HG03159 (cell line): ENCODE measurements around the gene FKBP6.
"Not testable (repeated sequence)": the region's sequence is repeated elsewhere in the genome, so short reads cannot be mapped to it uniquely, and the experiment has no call there.

Source experiments
- ATAC-seq: cut with Tn5 transposase; IDR thresholded peaks from one replicate; pipeline ENCODE4 v1.9.1; 2021; ENCODE audit warnings: mild to moderate bottlenecking, moderate library complexity; ENCODE audit not compliant: unreplicated experiment

FKBP6 gene

DNA sequence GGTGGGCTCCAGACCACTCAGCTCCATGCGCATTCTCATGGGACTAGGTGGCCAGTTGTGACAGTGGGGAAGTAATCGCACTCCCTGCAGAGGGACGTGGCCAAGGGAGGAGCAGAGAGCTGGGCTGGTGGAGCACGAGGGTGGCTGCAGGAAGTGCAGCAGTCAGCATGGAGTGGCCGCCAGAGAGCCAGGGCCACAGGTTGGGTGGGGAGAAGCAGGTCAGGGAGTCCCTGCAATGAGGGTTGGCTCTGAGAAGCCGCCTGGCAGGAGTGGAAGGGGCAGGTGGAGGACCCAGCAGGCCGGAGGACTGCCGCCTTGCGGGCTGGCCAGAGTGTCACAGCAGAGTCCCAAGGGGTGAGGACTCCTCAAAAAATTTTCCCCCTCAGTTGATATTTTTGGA is 26.2 kb downstream of the FKBP6 start:
- no peak for ATAC-seq

DNA sequence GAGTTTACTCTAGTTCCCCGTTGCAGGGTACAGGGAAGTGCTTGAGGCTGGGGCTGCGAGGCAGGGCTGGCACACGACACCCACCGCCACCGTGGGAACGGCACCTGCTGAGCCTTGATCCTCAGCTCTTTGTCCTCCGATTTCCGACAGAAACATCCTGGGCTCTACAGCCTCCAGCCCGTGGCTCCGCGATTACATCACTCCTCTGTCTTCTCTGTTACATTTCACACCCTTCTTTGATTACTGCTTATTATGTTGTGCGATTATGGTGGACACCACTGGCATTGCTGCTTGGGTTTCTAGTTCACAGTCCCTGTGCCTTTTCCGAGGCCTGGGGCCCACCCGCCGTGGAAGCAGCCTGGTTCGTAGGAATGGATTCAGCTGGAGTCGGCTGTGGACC is 26.9 kb downstream of the FKBP6 start:
- ATAC-seq, result no peak

DNA sequence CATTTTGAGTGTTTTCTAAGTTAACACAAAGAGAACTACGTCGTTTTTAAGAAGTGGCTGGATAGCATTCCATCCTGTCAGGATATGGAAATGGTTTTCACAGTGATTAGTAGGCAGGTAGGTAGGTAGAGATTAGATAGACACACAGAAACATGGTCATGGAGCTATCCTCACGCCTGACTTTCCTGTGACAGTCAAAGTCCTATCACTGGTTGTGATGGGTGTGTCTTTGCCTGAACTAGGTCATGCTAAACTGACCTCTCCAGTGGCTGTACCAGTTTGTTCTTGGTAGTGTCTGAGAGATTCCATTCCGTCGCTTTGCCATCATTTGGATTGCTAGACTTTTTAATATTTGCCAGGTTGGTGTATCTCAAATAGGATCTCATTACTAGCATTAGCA is 28.2 kb downstream of the FKBP6 start:
- no peak for ATAC-seq

DNA sequence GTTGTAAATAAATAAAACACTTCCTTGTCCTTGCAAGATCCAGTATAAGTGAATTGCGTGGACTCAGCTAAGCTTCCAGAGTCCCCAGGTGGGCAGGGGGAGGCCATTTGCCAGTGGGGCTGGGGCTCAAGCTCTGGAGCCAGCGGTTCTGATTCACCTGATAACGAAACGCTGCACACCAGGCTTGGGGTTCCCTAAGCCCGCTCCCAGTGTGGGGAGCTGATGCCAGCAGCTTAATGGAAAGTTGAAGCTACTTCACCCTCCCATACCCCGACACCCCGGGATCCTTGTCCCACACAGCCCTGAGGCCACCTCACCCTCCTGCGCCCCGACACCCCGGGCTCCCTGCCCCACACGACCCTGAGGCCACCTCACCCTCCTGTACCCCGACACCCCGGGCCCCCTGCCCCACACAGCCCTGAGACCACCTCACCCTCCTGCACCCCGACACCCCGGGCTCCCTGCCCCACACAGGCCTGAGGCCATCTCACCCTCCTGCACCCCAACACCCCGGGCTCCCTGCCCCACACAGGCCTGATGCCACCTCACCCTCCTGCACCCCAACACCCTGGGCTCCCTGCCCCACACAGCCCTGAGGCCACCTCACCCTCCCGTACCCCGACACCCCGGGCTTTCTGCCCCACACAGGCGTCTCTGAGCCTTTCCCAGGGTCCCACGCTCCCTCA is 30.8 kb downstream of the FKBP6 start:
- no peak for ATAC-seq

DNA sequence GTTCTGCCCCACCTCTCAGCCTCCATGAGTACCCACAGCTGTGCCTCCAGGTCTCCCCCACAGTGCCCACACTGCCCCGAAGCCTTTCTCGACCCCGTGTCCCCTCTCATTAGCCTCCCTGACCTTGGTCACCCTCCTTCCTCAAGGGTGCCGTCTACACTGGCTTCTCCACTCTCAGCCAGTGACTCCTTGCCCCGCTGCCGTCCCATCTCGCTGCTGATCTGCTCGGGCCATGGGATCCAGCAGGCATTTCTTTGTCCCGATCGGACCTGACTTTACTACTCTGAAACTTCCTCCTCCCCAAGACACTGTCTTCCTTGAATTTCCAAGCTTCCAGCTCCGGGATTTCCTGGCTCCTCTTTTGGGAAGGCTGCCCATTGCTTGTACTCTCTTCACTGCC is 31.3 kb downstream of the FKBP6 start:
- ATAC-seq, result no peak

DNA sequence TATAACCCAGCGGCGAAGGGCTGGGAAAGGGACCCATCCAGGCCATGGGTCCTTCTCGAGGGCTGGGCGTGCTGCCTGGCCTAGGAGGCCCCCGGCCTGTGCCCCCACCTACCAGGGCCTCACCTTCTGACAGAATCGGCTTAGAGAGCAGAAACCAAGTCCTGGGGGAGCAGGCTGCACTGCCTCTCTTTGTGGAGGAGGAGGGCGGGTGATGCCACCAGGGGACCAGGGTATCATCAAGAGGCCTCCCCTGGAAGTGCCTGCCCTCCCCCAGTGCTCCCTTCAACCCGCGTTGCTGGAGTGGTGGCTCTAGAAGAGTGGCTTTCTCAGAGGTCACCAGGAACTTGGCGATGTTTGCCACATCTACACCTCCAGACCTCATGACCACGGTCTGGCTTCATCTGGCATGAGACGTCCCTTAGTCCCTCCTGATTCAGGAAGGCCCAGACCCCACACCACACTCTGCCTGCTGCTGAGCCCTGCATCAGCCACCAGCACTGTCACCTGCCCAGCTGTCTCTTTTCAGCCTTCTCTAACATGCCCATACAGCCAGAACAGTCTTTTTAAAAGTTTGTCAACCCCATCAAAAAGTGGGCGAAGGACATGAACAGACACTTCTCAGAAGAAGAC is 31.9 kb downstream of the FKBP6 start:
- no peak for ATAC-seq

DNA sequence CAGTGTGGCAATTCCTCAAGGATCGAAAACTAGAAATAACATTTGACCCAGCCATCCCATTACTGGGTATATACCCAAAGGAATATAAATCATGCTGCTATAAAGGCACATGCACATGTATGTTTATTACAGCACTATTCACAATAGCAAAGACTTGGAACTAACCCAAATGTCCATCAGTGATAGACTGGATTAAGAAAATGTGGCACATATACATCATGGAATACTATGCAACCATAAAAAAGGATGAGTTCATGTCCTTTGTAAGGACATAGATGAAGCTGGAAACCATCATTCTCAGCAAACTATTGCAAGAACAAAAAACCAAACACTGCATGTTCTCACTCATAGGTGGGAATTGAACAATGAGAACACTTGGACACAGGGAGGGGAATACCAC is 32.6 kb downstream of the FKBP6 start:
- not testable (repeated sequence) for ATAC-seq

DNA sequence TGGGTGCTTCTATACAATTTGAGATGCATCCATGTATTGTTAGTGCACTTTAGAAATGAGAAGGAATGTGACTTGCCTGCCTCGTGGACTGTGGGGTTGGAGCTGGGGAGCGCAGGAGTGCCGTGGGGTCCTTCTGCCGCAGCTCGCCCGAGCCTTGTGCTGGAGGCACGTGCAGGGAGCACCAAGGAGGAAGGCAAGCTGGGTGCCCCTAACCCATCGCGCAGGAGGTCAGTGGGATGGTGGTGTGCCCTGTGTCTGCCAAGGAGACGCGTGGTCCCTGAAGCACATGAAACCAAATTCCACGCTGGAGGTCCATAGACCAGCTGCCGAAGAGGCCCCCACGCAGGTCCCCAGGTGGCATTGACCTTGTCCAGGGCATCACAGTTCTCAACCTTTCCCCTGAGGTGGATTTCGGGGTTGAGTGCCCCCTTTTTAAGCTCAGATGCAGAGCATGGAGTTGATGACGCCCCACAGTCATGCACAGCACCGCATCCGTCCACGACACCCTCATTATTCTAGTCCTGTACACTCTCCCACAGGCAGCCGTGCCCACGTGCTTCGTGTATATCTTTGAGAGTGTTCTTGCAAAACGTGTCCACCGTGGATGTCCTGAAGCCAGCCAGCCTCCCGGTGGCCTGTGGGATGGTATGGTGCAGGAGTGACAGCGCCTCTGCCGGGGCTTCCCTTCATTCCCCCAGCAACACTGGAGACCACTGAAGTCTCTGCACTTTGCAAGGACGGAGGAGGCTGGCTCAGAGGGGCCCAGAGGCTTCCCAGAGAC is 35.5 kb downstream of the FKBP6 start:
- ATAC-seq, result no peak

DNA sequence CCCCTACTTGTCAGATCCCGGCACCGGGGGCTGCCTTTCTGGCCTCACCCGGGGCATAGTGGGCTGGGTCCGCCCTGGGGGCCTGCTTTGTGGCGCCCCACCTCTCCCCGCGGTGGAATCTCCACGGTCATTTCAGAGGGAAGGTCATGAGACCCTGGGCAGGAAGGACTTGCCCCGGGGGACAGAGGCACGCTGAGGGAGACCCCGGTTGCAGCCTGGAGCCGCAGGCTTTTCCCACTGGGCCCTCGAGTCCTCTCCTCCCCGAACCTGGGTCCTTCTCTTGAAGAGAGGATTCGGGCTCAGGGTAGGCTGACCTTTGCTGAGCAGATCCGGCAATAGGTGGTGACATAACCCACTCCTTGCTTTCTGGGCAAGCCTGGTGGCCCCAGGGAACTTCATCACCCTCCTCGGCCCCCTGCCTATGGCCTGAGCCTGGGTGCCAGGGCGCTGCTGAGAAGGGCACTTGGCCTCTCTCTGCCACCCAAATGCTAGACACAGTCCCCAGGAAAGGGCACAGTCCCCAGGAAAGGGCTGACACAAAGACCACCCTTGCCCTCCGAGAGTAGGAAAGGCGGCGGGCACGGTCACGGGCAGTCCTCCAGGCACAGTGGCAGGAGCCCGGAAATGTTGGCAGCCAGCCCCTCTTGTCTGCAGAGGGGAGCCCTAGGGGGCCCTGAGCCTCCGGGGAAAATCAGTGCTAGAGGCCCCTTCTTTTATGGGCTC is 36.2 kb downstream of the FKBP6 start:
- ATAC-seq, result no peak

DNA sequence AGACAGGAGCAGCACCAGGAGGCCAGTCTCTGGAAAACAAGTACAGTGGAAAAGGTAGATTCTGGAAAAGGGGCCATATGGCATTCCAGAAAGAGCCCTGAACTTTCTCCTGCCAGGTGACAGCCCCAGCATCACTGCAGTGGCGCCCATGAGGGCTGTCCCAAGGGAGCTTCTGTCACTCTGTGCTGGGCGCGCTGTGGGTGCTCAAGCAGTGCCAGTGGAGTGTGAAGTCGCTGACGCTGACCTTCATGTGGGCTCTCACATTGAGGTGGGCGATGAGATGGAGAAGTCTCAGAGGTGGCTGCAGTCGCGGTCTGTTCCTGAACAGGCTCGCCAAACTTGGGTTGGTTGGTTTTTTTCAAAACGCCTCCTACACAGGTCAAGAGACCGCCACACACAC is 38.2 kb downstream of the FKBP6 start:
- ATAC-seq, result no peak

DNA sequence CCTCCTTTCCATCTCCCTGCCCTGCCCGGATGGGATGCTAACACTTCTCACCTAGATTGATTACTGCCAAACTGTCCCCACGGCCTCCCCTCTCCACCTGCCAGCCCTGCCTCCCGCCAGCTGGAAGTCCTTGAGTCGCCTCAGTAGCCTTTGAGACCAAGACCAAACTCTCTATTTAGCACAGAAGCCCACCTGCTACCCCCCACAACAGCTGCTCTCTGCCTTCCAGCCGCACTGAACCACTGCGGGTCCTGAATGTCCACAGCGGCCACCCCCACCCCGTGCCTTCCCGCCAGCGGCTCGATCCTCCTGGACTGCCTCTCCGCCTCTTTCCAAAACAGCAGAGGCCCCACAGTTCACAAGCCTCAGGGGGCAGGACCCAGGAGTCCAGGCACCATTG is 39.0 kb downstream of the FKBP6 start:
- ATAC-seq, result no peak

DNA sequence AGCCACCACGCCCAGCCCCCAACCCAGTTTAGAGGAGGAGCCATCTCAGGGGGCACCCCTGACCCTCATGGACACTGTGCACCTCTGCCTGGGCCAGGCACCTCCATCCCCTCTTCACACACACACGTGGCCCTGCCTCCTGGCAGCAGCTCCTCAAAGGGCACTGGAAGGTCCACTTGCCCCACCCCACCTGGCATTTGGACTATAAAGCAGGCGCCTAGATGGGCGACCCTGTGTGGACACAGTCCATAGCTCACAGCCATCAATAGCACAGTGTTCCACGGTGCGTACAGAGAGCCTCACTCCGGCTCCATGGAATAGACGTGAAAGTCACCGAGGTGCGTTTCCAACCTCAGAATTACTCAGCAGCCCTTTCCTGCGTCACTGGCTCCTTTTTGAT is 41.0 kb downstream of the FKBP6 start:
- no peak for ATAC-seq

DNA sequence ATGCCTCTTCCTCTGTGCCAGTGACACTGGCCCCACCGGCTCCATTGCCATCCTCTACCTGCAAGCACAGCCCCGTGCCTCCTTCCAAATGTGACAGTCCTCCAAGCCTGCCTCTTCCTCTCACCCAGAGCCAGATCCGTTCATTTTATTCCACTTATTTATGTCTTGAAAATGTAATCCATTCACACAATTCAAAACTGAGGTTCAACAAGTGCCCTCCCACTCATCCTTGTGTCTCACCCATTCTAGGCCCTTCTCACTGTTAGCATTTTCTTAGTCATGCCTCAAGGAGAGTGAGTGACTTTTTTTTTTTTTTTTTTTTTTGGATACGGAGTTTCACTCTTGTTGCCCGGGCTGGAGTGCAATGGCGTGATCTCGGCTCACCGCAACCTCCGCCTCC is 41.7 kb downstream of the FKBP6 start:
- ATAC-seq, result no peak

DNA sequence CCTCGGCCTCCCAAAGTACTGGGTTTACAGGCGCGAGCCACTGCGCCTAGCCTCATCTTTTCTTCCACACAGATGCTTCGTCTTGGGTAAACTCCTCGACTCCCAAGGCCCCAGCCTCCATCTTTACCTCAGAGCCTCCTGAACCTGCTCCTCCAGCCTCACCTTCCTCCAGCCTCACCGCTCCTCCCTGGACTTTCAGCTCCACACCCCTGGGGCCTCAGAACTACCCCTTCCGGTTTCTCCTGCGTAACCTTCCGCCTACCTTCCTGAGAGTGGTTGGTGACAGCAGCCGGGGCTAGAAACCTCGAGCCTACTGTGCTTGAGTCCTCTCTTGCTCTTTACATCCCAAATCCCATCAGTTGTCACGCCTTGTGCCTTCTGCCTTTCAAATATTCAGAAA is 45.8 kb downstream of the FKBP6 start:
- ATAC-seq, result no peak

DNA sequence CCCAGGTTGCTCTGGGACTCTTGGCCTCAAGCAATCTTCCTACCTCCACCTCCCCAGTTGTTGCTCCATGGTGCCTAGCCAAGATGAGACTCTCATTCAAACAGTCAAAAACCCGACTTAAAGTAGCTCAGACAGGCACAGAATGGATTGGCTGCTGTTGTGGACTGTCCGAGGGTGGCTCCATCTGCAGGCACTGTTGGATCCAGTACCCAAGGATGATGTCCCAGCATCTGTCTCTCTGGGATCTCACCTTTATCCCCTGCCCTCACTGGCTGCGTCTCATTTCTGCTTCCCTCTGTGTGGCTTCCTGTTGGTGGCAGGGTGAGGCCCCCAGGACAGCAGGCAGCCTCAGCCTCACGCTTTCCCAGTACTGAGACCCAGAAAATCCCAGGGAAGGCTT is 48.3 kb downstream of the FKBP6 start:
- not testable (repeated sequence) for ATAC-seq

DNA sequence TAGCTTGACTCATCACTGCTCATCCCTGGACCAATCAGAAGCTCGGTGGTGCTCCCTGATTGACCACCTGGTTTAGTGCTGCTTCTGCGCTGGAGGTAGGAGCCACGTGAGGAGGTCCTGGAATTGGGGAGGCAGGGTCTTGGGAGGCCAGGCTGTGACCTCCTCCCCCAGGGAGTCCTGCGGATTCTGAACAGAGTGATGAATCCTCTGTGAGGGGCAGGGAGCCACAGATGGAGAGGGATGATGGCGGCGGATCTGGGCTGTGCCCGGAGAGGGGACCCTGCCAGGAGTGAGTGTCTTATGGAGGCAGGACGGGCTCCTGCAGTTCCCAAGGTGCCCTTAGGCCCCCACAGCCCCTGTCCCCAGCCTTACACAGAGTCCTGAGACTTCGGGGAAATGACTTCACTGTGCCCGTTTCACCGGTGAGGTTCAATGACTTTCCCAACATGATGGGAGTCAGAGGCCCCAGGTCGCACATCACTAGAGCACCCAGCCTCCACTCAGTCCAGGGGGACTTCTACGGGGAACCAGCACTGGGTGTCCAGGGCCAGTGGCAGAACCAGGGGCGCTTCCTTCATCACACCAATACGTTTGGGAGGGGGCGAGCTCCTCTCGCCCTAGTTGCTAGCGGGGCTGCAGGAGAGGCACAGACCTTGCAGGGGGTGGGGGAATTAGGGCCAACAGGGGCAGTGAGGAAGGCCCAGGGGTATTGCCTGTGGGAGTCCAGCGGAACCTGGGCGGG is 48.9 kb downstream of the FKBP6 start:
- no peak for ATAC-seq

DNA sequence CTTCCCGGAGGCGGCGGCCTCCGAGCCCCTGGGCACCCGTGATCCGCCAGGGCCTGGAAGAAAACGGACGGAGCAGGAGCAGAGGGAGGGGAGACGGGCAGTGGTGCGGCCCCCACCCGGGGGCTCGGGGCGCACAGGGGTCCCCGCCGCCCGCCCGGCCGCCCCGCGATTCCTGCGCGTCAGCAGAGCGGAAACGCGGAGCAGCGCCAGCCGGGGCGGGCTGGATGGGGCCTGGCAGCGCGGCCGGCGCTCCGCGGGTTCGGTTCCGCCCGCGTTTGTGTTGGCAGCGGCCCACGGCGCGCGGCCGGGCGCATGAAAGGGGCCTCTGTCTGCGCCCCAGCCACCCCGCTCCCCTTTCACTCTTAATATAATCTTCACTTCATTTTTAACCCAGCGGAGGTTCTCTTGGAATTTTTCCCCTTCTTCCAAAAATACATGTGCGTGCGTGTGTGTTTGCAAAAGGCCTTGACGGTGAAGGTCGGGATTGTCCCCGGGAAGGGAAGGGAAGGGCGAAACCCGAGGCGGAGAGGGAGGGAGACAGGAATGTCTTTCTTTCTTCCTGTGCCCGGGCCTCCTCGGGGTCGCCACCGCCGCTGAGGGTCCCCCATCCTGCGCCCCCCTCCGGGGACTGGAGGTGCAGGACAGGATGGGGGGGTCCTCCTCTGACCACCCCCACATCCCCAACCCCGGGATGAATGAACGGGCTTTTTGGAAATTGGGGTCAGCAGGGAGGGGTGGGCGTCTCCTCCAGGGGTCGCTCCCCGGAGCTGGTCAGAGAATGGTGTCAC is 49.6 kb downstream of the FKBP6 start:
- ATAC-seq, result not testable (repeated sequence)

DNA sequence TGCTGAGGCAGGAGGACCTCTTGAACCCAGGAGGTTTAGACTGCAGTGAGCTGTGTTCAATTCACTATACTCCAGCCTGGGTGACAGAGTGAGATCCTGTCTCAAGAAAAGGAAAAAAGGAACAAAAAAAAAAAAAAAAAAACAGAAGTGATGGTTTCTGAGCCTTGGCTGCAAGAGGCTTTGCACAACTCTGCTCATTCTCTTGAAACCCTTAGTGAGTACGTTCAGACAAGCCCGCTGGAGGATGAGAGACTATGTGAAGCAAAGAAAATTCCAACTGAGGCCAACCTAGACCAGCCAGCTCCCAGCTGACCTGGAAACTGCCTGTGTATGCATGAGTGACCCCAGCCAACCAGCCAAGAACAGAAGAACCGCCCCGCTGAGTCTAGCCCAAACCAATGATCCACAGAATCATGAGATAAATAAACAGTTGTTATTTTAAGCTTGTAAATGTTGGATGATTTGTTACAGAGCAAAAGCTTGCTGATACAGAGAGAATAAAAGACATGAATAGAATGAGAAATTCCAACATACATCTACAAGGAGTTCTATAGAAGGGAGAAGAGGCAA is 55.1 kb downstream of the FKBP6 start:
- ATAC-seq, result no peak

DNA sequence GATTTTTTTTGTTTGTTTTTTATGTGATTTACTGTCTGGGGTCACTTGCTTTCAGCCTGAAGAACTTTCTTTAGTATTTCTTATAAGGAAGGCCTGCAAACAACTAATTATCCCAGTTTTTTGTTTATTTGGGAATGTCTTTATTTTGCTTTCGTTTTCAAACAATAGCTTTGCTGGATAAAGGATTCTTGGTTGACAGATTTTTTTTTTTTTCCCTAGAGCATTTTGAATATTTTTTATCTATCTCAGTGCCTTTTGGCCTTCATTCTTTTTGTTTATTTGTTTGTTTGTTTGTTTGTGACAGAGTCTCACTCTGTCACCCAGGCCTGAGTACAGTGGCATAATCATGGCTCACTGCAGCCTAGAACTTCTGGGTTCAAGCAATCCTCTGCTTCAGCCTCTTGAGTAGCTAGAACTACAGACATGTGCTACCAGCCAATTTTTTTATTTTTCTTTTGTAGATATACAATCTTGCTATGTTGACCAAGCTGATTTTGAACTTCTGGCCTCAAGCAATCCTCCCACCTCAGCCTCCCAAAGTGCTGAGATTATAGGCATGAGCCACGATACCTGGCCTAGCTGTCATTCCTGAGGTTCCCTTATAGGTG is 59.4 kb downstream of the FKBP6 start:
- ATAC-seq, result no peak
